Measurements from ENCODE around the gene PTDSS2.

- TF ChIP-seq CTCF (IDR thresholded peaks at IDR 0.05 in 2 of 3, conservative IDR thresholded peaks at IDR 0.05 in 1 of 3; ENCODE audit: control insufficient read depth in 2 of 3, extremely low read depth in 1 of 3, insufficient read depth in 1 of 3, low read depth in 3 of 3, low read length in 3 of 3) (no peak), CHD2 (IDR thresholded peaks at IDR 0.05; ENCODE audit: borderline replicate concordance, low read depth, low read length) (no peak), ZNF274 (IDR thresholded peaks at IDR 0.05; ENCODE audit: insufficient read depth, insufficient read length) (no peak), SMC3 (IDR thresholded peaks at IDR 0.05; ENCODE audit: borderline replicate concordance, low read length) (no peak), NR2C2 (IDR thresholded peaks at IDR 0.05; ENCODE audit: borderline replicate concordance, control insufficient read depth, insufficient read length, low read depth) (no peak), FOXM1 (IDR thresholded peaks at IDR 0.05; ENCODE audit: low read depth, low read length) (no peak), BCL3 (IDR thresholded peaks at IDR 0.05; ENCODE audit: borderline replicate concordance, insufficient read depth, low read depth, low read length, poor library complexity, severe bottlenecking) (no peak), POLR2A (IDR thresholded peaks at IDR 0.05; ENCODE audit: low read depth, low read length) (no peak), KDM1A (IDR thresholded peaks at IDR 0.05; ENCODE audit: borderline replicate concordance) (no peak), PAX8 (IDR thresholded peaks at IDR 0.05) (no peak), ZNF687 (IDR thresholded peaks at IDR 0.05) (no peak), ELK1 (IDR thresholded peaks at IDR 0.05; ENCODE audit: low read depth, low read length) (no peak), NFIC (IDR thresholded peaks at IDR 0.05; ENCODE audit: low read depth, low read length) (no peak)
Observed at GRCh38 chr11:404551-405264, 45.4 kb upstream of the PTDSS2 start.

All from GM12878 (cell line).